T-helper 22 cell (primary cell): Measurements from ENCODE around the gene EEIG2.

Experiments
- DNase-seq: peaks from one replicate; pipeline ENCODE4 v3.0.0-alpha.2; 2020; ENCODE audit warnings: low read depth

EEIG2 gene

DNA sequence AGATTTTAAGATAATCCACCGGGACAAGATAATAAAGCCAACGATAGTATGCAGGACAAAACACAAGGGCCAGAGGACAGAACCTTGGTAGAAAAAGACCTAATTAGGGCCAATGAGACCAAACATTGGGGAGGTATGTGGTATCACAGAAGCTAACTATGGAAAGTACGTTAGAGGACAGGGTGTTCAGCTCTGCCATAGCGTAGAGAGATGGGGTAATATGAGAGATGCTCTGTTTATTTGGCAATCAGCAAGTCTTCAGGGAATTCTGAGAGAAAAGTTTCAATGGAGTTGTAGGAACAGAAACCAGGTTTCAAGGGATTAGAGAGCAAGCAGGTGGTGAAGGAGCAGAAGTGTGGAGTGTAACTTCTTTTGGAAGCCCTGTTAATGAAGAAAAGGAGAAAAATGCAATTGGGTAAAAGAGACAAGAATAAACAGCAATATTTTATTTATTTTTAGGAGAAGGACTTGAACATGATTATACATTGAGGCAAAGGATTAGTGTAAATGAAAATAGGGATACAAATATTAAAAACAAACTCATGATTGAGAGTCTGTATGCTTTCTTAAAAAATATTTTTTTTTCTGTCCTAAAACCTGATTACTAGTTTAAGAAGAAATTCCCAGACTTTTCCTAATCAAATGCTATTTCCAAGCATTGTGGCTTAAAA lies 24.0 kb downstream of the EEIG2 start:
- DNase-seq: no peak

DNA sequence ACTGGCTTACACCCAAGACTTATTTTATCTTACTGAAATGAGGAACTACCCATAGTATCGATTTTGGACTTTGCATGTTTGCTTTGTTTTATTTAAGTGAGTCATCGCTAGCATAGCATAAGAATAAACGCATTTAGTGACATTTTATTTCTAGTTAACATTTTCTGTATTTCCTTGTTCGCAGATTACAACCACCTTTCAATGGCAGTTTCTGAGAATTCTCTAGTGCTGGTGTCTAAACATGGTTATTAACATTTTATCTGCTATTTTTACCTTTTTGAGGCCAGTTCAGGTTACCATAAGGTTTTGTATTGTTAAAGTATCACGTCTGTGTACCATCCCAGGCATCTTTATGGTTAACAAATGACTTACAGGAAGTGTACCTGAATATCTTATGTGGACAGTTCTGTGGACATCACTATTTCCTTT lies 24.5 kb downstream of the EEIG2 start:
- no peak for DNase-seq

DNA sequence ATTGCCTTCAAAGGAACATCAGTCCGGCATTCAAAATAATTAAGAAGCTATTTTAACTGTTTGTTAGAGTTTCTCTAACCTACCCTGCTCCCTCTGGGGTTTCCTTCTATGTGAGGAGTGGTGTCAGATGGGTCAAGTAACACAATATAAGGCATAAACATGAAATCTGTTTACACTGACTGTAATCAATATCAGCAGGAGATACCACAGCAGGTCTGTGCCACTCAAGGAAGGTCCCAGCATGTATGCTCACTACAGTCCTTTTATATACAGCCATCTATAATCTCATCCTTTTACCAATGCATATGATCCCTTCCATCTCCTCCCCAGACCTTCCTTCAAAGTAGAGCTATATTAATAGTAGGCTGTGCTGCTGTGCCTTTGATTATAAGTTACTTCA lies 25.4 kb downstream of the EEIG2 start:
- no peak for DNase-seq

DNA sequence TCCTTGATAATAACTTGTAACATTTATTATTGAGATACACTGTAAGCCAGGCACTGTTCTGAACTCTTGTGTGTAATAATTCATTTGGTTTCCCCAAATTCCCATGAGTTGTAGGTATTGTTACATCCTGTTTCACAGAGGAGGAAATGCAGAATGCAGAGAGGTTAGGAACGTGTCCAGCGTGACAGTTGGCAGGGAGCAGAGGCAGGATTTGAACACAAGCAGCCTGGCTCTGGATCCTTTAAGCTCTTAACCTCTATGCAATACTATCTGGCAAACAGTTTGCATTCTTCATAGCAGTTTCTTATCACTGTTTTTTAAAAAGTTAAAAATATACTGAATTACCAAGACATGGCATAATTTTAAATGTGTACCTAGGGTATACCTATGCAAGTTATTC lies 30.5 kb downstream of the EEIG2 start:
- no peak for DNase-seq

DNA sequence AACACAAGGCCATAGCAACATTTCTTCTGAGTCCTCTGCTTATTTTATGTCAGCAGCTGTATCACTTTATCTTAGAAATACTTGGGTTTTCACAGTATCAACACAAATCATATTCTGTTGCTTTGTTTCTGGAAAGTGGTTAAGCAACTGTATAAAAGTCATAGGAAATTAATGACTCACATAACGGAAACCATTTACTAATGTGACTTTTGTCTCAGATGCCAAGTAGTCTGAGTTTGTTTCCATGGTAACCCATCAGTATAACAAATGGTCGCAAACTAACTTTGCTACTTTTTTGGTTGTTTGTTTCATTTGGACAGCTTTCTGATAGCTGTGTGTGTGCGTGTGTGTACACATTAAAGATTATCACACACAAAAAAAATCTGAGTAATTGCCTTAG lies 31.1 kb downstream of the EEIG2 start:
- DNase-seq: peak; percentile 17

DNA sequence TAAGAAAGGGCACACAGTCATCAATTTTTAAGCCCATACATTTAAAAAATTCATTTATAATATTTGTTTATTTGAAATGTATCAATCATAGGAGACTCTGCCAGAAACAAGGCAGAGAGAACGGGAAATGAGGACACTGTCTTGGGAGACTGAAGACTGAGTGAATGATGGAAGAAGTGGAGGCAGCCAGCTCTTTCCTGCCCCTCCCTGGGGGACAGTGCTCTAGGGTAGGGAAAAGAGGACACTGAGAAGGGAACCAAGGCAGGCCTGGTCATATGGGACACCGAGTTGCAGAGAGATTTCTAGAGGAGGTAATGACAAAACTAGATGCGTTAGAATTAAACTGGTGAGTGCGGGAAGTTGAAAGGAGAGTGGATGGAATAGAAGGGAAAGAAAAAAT lies 31.6 kb downstream of the EEIG2 start:
- no peak for DNase-seq

DNA sequence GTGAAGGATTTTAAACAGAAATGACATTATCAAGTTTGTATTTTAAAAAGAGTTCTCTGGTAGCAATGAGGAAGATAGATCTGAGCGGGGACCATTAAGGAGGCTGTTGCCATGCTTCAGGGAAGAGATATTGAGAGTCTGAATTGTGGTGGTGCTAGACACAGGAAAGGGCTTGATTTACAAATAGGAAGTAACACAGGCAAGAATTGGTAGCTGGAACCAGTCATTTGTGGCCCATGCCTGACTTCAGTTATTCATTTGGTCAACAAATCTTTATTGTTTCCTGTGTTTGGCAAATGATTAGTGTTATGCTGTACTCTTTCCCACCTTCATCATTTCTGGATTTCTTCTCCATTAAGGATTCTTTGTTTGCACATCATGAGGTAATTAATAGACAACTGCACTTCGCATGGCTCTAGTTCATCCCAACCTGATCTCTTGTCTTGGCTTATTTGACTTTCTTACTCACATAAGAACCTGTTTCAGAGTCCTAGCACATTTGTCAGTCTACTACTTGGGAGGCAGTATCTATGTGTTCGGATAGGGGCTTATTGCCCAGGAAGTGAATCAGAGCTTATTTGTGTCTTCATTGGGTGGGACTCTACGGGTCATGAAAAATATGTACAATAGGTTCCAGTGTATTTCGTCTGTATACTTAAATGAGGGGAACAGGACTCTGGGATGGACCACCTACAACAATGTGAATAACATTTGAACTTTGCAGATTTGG lies 32.3 kb downstream of the EEIG2 start:
- no peak for DNase-seq

DNA sequence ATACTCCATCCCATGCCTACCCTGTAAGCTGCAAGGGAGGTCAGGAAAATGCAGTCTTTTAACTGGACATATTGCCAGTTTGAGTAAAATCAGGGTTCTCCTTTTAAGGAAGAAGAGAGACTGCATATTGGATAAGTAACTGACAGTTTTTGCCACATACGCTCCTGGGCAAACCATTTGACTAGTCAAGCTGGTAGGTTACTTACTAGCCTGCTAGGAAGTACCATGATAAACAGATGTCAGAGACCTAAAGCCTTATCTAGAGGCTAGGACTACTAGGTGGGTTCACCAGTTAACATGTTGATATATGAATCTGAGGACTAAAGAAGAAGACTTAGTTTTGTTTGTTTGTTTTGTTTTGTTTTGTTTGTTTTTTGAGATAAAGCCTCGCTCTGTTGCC lies 33.5 kb downstream of the EEIG2 start:
- no peak for DNase-seq

DNA sequence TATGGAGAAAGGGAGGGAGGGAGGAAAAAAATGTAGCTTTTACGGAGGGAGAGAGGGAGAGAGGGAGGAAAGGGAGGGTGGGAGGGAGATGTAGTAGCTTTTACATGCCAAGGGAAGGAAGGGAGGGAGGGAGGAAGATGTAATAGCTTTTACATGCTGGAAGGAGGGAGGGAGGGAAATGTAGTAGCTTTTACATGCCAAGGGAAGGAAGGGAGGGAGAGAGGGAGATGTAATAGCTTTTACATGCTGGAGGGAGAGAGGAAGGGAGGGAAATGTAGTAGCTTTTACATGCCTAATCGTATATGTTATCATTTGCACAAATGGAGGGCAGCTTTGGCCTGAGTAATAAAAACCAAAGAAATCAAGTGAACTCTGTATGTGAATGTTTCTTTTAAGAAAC lies 35.6 kb downstream of the EEIG2 start:
- DNase-seq: no peak

DNA sequence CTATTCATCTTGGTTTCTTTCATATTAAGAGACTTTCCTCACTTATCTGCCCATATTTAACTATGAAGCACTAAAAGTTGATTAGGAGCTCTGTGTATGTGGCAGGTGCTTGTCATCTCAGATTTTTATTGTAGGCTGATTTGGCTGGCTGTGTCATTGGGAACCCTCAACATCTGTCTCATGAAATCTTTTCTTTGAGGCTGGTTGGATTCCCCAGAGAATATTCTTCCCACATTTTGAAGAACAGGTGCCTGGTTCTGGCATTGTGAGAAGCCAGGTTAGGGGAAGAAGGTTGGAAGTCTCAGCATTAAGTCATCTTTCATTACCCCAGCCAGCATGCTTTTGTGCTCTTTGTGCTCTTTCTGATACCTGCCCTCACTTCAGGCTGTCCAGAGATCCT lies 37.1 kb downstream of the EEIG2 start:
- no peak for DNase-seq

DNA sequence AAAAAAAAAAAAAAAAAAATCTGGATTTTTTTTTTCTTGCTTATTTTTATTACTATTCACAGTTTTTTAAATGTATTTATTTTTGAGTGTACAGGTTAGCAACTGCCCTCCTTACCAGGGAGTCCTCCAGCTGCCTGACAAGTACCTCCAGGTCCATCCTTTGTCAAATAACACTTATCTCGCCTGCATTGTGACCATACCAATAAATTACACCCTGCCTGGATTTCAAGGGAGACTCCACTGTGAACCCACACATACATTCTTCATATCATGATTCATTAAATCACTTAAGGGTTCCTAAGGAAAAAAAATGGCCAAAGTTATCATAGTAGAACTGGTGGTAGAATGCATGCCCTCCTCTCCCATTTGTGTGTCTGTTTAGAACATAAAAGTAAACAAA lies 38.4 kb downstream of the EEIG2 start:
- no peak for DNase-seq

DNA sequence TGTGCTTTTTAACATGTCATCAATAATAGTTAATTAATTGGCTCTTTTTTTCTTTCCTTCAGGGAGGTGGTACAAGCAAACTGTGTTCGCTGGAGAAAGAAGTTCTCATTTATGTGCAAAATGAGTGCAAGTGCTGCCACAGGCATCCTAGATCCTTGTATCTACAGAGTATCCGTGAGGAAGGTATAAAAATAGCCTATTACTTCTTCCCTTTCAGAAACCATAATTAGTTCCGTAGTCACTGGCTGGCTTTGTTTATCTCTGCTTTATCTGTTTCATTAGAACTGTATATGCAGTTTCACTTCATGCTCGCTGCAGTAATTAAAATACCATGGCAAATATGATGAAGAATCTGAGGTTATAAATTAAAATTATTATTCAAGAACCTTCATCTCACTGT lies 40.6 kb downstream of the EEIG2 start:
- DNase-seq: no peak

DNA sequence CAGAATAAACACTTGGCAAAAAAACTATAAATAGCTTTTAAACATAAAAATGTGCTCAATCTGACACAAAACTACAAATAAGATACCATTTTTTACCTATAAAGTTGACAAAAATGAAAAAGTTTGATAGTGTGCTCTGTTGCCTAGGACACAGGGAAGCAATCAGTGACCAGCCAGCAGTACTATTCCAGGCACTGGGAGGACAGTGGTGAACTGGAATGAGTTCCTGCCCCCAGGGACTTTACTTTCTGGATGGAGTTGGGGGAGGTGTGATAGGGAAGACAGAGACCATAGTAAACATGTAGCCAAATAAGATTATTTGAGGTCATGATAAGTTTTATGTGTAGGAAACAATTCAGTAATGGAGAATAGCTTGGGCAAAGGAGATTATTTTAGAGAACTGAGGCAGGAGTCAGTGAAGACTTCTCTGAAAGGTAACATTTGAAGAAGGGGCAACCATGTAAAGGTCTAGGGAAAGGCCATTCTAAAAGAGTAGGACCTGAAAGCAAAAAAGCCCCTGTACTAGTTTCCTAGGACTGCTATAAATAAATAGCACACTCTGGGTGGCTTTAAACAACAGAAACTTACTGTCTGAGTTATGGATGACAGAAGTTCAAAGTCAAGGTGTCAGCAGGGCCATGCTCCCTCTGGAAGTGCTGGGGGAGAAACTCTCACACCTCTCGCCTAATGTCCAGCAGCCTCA lies 42.0 kb downstream of the EEIG2 start:
- no peak for DNase-seq

DNA sequence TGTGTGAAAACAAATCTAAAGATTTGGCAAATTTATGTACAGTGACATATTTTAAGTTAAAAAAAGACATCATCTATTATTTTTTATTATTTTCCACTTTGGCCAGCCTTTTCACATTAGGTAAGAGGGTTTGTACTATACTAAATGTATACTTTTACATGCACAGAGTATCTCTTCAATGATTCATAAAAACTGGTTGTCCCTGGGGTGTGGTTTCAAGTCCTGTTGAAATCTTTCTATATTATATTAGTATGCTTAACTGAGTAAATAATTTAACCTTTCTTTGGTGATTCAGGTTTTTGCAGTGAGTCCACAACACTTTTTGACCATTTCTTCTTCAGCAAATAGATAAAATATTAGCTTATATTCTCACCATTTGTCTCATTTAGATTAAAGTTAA lies 45.7 kb downstream of the EEIG2 start:
- DNase-seq: no peak

DNA sequence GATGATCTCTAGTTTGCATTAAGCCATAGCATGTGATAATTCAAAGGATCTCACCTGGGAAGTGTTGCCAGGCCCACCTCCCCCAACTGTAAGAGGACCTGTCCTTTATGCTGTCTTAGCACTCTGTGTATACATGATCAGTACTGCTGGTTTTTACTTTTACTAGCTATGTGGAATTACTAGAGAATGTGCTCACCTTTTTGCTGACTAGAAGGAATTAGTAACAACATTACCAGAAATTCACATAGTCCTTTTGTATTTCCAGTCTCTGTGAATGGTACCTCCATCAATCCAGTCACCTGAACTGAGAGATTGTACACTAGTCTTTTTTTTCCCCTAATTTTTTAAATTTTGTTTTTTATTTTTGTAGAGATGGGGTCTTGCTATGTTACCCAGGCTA lies 46.6 kb downstream of the EEIG2 start:
- DNase-seq: no peak

DNA sequence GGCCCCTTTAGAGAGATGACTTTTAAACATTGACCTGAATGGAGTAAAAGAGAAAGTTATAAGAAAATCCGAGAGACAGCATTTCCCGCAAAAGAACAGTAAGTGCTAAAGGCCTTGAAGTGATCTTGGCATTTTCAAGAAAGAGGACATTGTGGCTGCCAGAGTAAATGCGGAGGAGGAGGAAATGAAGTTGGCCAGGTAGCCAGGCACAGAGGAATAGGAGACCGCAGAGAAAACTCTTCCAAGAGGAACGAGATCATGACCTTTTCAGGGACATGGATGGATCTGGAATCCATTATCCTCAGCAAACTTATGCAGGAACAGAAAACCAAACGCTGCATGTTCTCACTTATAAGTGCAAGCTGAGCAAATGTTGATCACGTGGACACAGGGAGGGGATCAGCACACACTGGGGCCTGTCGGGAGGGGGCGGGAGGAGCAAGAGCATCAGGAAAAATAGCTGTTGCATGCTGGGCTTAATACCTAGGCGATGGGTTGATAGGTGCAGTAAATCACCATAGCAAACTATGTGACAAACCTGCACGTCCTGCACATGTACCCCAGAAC lies 49.7 kb downstream of the EEIG2 start:
- no peak for DNase-seq
